HG02970 (cell line): Measurements from ENCODE around the gene ARPC2.
A peak's percentile ranks its signal among the peaks of the same experiment; 100 is the strongest.
"Not testable (repeated sequence)": the region's sequence is repeated elsewhere in the genome, so short reads cannot be mapped to it uniquely, and the experiment has no call there.

Source experiments
- ATAC-seq: cut with Tn5 transposase; IDR thresholded peaks from one replicate; pipeline ENCODE4 v1.9.1; 2021; ENCODE audit warnings: mild to moderate bottlenecking, moderate library complexity, moderate number of reproducible peaks; ENCODE audit not compliant: unreplicated experiment, low FRiP score

Gene ARPC2

DNA sequence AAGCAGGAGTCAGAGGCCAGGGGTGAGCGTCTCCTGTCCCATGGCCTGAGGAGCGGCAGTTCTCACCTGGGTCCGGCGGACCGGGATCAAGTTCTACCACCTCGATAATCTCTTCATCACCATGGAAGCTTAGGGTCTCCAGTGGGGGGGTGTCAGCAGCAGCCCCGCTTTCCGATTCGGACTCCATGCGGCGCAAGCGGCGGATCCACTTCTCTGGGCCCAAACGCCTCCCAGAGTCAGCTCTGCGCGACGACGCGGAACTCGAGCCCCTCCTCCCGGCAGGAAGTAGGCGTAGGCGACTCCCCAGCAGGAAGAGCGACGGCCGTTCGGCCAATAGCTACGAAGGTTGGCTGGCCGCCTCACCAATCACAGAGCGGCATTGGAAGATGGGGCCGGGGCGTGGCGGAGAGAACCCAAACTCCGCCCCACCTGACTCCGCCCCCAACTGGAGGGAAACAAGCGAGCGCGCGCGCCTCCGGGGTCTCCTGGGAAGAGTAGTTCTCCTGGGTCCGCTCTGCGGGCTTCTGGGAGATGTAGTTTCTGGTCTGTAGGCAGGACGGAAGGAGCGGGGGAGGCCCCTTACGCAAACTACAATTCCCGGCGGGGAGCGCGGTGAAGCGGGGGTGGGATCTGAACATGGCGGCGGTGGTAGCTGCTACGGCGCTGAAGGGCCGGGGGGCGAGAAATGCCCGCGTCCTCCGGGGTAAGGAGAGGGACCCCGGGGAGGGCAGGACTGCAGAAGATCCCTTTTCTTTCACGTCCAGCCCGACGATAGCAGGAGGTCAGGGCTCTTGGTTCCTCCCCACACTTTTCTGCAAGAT, 53.1 kb downstream of the ARPC2 start, which contains the start of the genes AAMP and PNKD:
AAMP (minus strand) TSS at position 238 of the 821 bp plus-strand sequence; CDS start at position 187, 51 bp downstream.
PNKD (plus strand) TSS at position 620 of the 821 bp plus-strand sequence; CDS start at position 637, 17 bp downstream.
- peak; percentile 87 for ATAC-seq

- no peak for ATAC-seq
Observed at GRCh38 chr2:218270721-218271486, 53.9 kb downstream of the ARPC2 start.

GRCh38 chr2:218271487-218271797, 54.5 kb downstream of the ARPC2 start:
- ATAC-seq, result no peak

- no peak for ATAC-seq
Observed at GRCh38 chr2:218271865-218272530, 55.0 kb downstream of the ARPC2 start.

DNA sequence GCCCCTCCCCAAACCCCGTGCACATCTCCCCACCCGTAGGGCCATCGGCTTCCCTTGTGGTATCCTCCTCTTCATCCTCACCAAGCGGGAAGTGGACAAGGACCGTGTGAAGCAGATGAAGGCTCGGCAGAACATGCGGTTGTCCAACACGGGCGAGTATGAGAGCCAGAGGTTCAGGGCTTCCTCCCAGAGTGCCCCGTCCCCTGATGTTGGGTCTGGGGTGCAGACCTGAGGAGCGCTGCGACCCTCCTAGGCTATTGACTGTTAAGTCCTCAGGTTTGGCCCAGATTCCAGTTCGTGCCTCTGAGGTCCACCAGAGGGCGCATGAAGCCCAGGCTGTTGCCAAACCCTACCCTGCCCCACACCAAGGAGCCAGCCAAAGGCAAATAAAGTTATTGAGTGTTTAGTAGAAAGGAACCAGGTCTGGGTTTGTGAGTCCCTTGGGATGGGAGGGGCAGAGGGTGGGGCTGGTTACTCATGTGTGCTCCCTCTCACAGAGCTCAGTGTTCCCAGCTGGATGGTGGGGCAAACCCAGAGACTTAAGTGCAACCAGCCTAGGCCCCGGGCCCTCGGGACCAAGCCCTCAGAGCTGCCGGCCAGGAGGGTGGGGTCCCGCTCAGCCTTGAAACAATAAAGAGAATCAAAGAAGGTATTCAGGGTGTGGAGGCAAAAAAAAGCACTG, 55.7 kb downstream of the ARPC2 start:
- ATAC-seq, result no peak

GRCh38 chr2:218273214-218273907, 56.4 kb downstream of the ARPC2 start:
- not testable (repeated sequence) for ATAC-seq

DNA sequence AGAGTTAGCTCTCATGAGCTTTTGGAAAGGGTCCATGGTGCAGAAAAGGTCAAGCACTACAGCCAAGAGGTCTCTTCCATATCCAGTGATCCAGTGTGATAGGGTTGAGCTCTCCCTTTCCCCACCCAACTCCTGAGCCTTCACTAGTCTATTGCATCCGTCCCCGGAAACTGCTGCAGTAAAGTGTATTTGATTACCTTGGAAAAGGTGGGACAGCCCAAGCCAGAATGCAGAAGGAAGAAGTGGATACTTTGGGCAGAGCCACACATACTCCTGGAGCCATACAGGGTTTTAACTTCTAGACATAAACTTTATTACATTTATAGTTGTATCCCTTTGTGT, 56.9 kb downstream of the ARPC2 start:
- ATAC-seq, result no peak

- no peak for ATAC-seq
Observed at GRCh38 chr2:218274586-218274985, 57.6 kb downstream of the ARPC2 start.

DNA sequence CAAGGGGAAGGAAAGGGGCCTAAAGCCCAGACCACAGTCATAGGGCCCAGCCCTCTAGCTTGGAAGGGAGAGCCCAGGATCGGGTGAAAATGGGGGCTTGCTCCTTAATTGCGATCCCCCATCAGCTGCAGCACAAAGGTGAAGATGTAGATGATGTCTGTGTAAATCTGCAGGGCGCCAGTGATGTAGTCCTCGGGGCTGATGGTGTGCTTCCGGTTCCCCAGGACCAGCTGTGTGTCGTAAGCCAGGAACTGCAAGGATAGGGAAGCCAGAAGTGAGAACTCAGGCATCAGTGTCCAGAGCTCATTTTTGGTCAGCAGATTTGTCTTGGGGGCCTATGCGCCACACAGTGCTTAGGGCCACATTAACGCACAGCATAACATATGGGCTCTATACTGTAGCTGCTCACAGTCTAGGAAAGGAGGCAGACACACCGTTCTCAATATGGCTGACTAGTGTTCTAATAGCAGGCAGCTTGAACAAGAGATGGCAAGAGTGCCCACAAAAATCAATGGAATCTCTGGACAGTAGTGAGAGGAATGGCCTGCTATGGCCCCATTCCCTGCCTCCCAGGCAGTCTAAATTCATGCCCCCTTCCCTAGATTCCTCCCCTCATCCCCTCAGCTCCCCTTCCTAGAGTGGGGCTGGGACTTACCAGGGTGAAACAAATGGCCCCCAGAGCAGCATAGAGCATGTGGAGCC, 58.5 kb downstream of the ARPC2 start:
- ATAC-seq, result no peak

- no peak for ATAC-seq
Observed at GRCh38 chr2:218276986-218277755, 60.2 kb downstream of the ARPC2 start.

GRCh38 chr2:218277921-218278320, 60.9 kb downstream of the ARPC2 start:
- ATAC-seq, result no peak

DNA sequence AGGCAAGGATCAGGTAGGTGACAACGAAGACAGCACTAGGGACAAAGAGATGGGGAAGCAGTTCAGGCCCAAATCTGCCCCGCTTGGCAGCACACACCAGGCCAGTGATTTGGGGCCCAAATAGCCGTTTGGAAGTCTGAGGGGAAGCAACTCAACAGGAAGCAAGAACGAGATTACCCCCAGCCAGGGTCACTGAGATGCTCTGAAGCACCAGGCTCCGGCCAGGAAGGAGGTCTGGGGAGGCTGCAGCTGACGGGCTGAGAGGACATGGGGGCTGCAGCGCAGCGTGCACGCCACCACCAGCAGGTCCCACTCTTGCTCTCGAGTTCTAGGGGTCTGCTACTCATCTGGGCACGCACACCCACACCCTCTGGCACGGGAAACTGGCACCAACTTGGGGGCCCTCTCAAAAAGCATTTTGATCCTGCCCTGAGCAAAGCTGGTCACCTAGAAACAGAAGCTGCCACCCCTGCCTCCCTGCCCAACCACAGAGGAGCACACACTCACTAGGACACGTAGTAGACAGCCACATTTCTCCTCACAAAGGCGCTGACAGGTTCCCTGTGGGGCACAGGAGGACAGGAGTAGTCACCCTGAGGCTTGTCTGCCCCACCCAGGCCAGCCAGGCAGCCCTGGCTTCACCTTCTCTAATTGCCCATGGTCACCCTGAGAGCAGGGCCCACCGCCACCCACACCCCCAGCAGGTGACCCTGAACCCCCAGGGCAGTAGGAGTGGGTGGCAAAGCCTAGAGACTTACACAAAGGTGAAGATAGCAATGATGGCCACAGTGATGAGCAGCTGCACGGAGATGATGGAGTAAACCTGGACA, 61.8 kb downstream of the ARPC2 start:
- ATAC-seq, result no peak

DNA sequence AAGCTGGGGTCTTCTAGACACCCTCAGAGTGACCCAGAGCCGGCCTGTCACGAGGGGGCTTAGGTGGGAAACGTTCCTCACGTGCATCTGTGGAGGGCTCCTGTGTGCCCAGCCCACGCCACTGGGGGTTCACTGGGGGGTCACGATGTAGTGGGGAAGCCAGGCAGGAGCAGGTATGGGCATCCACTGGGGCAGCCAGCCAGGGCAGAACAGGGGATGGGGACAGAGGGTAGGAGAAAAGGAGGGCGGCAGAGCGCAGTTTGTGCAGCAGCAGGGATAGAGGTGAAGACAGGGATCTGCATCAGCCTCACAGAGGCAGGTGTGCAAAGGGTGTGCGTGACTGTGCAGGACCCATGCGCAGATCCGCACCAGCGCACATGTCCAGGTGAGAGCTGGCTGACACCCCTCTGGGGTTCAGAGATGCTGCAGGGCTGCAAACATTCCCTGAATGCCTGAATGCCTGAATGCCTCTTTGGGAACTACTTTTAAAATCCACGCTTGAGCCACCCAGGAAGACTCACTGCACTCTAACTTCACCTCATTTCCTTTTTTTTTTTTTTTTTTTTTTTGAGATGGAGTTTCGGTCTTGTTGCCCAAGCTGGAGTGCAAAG, 63.4 kb downstream of the ARPC2 start:
- ATAC-seq, result no peak

DNA sequence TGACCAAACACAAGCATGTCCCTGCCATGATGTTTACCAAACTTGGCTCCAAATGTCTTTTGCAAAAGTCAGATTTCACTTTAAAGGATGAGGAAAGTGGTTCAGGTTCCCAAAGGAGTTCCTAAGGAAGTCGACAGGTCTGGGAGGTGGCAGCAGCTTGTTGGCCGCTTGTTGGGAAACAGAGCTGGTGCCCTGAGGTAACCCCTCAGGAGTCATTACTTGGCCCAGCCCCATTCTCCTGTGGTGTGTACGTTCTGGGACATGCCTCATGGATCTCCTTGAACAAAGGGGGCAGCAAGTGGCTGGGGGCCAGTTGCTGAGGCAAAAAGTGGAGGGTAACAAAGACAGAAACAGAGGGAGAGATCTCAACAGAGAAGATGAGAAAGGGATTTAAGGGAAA, 64.5 kb downstream of the ARPC2 start:
- no peak for ATAC-seq

- ATAC-seq, result no peak
Observed at GRCh38 chr2:218282173-218282991, 65.4 kb downstream of the ARPC2 start.

- ATAC-seq, result no peak
Observed at GRCh38 chr2:218284106-218284811, 67.3 kb downstream of the ARPC2 start.
